Trophoblast cell (in vitro differentiated cells and primary cell): ENCODE measurements around the gene GRK4.

ENCODE experiments used
- DNase-seq, 2 donors: peaks; one replicate each; pipeline ENCODE4 v3.0.0-alpha.2; 2016
- H2AFZ ChIP-seq: 2 replicates; pipeline ENCODE4 v1.6.1; 2013; ENCODE audit warnings: low read length, moderate library complexity, mild to moderate bottlenecking; ENCODE audit not compliant: insufficient read depth, poor library complexity
- H2AK5ac ChIP-seq: 2 replicates; pipeline ENCODE4 v1.6.1; 2013; ENCODE audit warnings: mild to moderate bottlenecking, low read length
- H2BK120ac ChIP-seq: 2 replicates; pipeline ENCODE4 v1.6.1; 2013; ENCODE audit warnings: low read length, mild to moderate bottlenecking, moderate library complexity; ENCODE audit not compliant: insufficient read depth, poor library complexity
- H2BK12ac ChIP-seq: 2 replicates; pipeline ENCODE4 v1.6.1; 2013; ENCODE audit warnings: mild to moderate bottlenecking, low read length, moderate library complexity
- H2BK5ac ChIP-seq: 2 replicates; pipeline ENCODE4 v1.6.1; 2013; ENCODE audit warnings: low read length, low read depth, moderate library complexity, mild to moderate bottlenecking; ENCODE audit not compliant: poor library complexity
- H3K14ac ChIP-seq: 2 replicates; pipeline ENCODE4 v1.6.1; 2013; ENCODE audit warnings: mild to moderate bottlenecking, low read length
- H3K18ac ChIP-seq: 2 replicates; pipeline ENCODE4 v1.6.1; 2013; ENCODE audit warnings: mild to moderate bottlenecking, low read length
- H3K23ac ChIP-seq: 2 replicates; pipeline ENCODE4 v1.6.1; 2013; ENCODE audit warnings: low read length
- H3K27ac ChIP-seq: 2 replicates; pipeline ENCODE4 v1.5.1; 2013; ENCODE audit warnings: low read depth, mild to moderate bottlenecking, inconsistent platforms, low read length, moderate library complexity
- H3K27me3 ChIP-seq: 2 replicates; pipeline ENCODE4 v1.6.1; 2013; ENCODE audit warnings: inconsistent platforms, mild to moderate bottlenecking, low read length, moderate library complexity; ENCODE audit not compliant: insufficient read depth
- H3K36me3 ChIP-seq, 2 experiments: 1 replicate in 1 of 2; 2 replicates in 1 of 2; pipeline ENCODE4 v1.6.1; 2013; ENCODE audit warnings: low read length in 2 of 2, mild to moderate bottlenecking in 2 of 2, moderate library complexity in 1 of 2; ENCODE audit not compliant: insufficient read depth in 2 of 2, control insufficient read depth in 1 of 2
- H3K4ac ChIP-seq: 2 replicates; pipeline ENCODE4 v1.6.1; 2013; ENCODE audit warnings: low read depth, mild to moderate bottlenecking, low read length, moderate library complexity
- H3K4me1 ChIP-seq, 2 experiments: 1 replicate in 1 of 2; 2 replicates in 1 of 2; pipeline ENCODE4 v1.6.1; 2013; ENCODE audit warnings: low read length in 2 of 2, mild to moderate bottlenecking in 2 of 2, moderate library complexity in 1 of 2; ENCODE audit not compliant: insufficient read depth in 2 of 2, control insufficient read depth in 1 of 2
- H3K4me2 ChIP-seq: 2 replicates; pipeline ENCODE4 v1.6.1; 2013; ENCODE audit warnings: inconsistent platforms, mild to moderate bottlenecking, low read length, moderate library complexity
- H3K4me3 ChIP-seq: 2 replicates; pipeline ENCODE4 v1.5.1; 2013; ENCODE audit warnings: mild to moderate bottlenecking, low read depth, low read length, inconsistent platforms
- H3K79me1 ChIP-seq: one replicate; pipeline ENCODE4 v1.6.1; 2013; ENCODE audit warnings: low read length
- H3K79me2 ChIP-seq: 2 replicates; pipeline ENCODE4 v1.6.1; 2013; ENCODE audit warnings: low read length, mild to moderate bottlenecking; ENCODE audit not compliant: control insufficient read depth, insufficient read depth, poor library complexity
- H3K9ac ChIP-seq: 2 replicates; pipeline ENCODE4 v1.6.1; 2013; ENCODE audit warnings: mild to moderate bottlenecking, low read length
- H3K9me3 ChIP-seq: 2 replicates; pipeline ENCODE4 v1.6.1; 2013; ENCODE audit warnings: low read depth, mild to moderate bottlenecking, control low read depth, inconsistent platforms, low read length; ENCODE audit not compliant: insufficient read depth
- H4K12ac ChIP-seq: 2 replicates; pipeline ENCODE4 v1.6.1; 2013; ENCODE audit warnings: low read depth, mild to moderate bottlenecking, low read length, moderate library complexity
- H4K8ac ChIP-seq: 2 replicates; pipeline ENCODE4 v1.6.1; 2013; ENCODE audit warnings: low read depth, mild to moderate bottlenecking, low read length, moderate library complexity
- H4K91ac ChIP-seq: one replicate; pipeline ENCODE4 v1.6.1; 2013; ENCODE audit warnings: low read depth, mild to moderate bottlenecking, low read length, moderate library complexity
- WGBS: extraction: QIAGEN DNeasy Blood & Tissue Kit; methylation state at CpG from one replicate; pipeline ENCODE4 v1.1.7; 2013; ENCODE audit warnings: missing lambda C conversion rate; ENCODE audit not compliant: insufficient read length, insufficient coverage; ENCODE audit errors: extremely low coverage; 5-methylcytosine and 5-hydroxymethylcytosine counted together

Gene GRK4

DNA sequence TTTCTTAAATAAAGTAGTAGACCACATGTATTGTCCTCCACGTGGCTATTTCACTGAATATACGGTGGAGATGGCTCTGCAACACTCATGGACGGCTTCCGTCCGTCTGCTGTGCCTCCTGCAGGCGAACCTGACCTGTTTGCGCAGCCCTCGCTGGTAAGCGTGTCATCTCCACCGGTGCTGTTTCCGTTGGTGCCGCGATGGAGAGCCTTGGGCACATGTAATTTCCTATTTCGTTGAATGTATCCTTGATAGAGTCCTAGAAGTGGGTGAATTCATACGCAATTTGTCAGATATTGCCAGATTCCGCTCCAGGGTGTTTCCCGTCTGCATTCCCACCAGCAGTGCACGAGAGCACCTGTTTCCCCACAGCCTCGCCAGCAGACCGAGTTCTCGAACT is 62.5 kb downstream of the GRK4 start:
- Histone ChIP-seq H3K79me2 (no peaks in the 10 kb centered on the region), H3K9ac (peak overlapping the region; percentile 22), H2AFZ (no peak overlapping the region), H4K12ac (no peak overlapping the region), H3K4ac (no peak overlapping the region), H3K4me3 (no peak overlapping the region), H3K79me1 (no peaks in the 10 kb centered on the region), H4K91ac (no peak overlapping the region), H2BK12ac (no peak overlapping the region), H2BK5ac (no peak overlapping the region), H3K4me1 (no peaks in the 10 kb centered on the region), H3K27me3 (no peaks in the 10 kb centered on the region), H3K14ac (no peak overlapping the region), H4K8ac (no peak overlapping the region), H3K4me2 (no peak overlapping the region), H3K18ac (no peak overlapping the region), H2BK120ac (no peak overlapping the region), H3K27ac (no peak overlapping the region), H3K23ac (no peak overlapping the region), H2AK5ac (no peak overlapping the region), H3K36me3 (no peaks in the 10 kb centered on the region), H3K9me3 (peaks cover 6% of the 10 kb centered on the region)
- DNase-seq, result peak; percentile 94 to 95
- WGBS, result no CpG with 5 or more reads among the region's 21 CpGs

DNA sequence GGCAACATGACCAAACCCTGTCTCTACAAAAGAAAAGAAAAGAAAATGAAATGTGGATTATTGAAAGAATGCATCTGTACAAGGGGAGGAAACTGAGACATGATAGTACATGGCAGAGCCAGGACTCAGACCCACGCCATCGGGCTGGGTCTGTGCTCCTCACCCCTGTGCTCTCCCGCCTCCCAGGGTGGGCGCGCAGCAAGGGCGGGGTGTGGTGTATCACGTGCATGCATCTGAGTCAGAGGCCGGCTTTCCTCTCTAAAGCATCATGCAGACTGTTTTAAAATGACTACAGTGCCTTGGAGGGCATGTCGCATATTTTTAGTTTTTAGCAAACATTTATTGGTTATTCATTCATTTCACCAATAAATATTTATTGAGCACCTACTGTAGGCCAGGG is 63.2 kb downstream of the GRK4 start:
- no peaks in the 10 kb centered on the region for H3K27me3 ChIP-seq
- H3K4me1 ChIP-seq, result no peaks in the 10 kb centered on the region
- no peak overlapping the region for H3K9ac ChIP-seq
- no peak overlapping the region for H3K23ac ChIP-seq
- H2AFZ ChIP-seq, result no peak overlapping the region
- no peak overlapping the region for H3K27ac ChIP-seq
- H2BK5ac ChIP-seq, result no peak overlapping the region
- H4K12ac ChIP-seq, result no peak overlapping the region
- WGBS, result no CpG with 5 or more reads among the region's 9 CpGs
- no peaks in the 10 kb centered on the region for H3K36me3 ChIP-seq
- DNase-seq, result no peak
- H2BK120ac ChIP-seq, result no peak overlapping the region
- H2AK5ac ChIP-seq, result no peak overlapping the region
- H3K4ac ChIP-seq, result no peak overlapping the region
- H3K4me2 ChIP-seq, result no peak overlapping the region
- no peaks in the 10 kb centered on the region for H3K79me1 ChIP-seq
- H3K4me3 ChIP-seq, result no peak overlapping the region
- no peak overlapping the region for H4K8ac ChIP-seq
- no peaks in the 10 kb centered on the region for H3K79me2 ChIP-seq
- no peak overlapping the region for H3K18ac ChIP-seq
- H3K14ac ChIP-seq, result no peak overlapping the region
- H2BK12ac ChIP-seq, result no peak overlapping the region
- no peak overlapping the region for H4K91ac ChIP-seq
- H3K9me3 ChIP-seq, result peaks cover 6% of the 10 kb centered on the region

- Histone ChIP-seq H4K91ac (no peak overlapping the region), H2AK5ac (no peak overlapping the region), H3K79me2 (no peaks in the 10 kb centered on the region), H3K36me3 (no peaks in the 10 kb centered on the region), H4K8ac (no peak overlapping the region), H2BK120ac (no peak overlapping the region), H3K4me1 (no peaks in the 10 kb centered on the region), H3K79me1 (no peaks in the 10 kb centered on the region), H2AFZ (no peak overlapping the region), H2BK5ac (no peak overlapping the region), H3K18ac (no peak overlapping the region), H4K12ac (no peak overlapping the region), H3K27ac (no peak overlapping the region), H3K9ac (no peak overlapping the region), H2BK12ac (no peak overlapping the region), H3K23ac (no peak overlapping the region), H3K14ac (no peak overlapping the region), H3K4ac (no peak overlapping the region), H3K27me3 (no peaks in the 10 kb centered on the region), H3K9me3 (no peaks in the 10 kb centered on the region), H3K4me2 (no peak overlapping the region), H3K4me3 (no peak overlapping the region)
- no peak for DNase-seq
- no CpG with 5 or more reads among the region's 9 CpGs for WGBS
Measured at GRCh38 chr4:3029464-3029863, 66.1 kb downstream of the GRK4 start.

- H3K9ac ChIP-seq, result no peak overlapping the region
- WGBS, result no CpG with 5 or more reads among the region's 18 CpGs
- H3K27me3 ChIP-seq, result no peaks in the 10 kb centered on the region
- no peaks in the 10 kb centered on the region for H3K9me3 ChIP-seq
- no peak overlapping the region for H3K4me2 ChIP-seq
- no peaks in the 10 kb centered on the region for H3K36me3 ChIP-seq
- peak overlapping the region; percentile 10 for H3K4me3 ChIP-seq
- no peak overlapping the region for H2BK12ac ChIP-seq
- no peak overlapping the region for H3K14ac ChIP-seq
- H4K12ac ChIP-seq, result no peak overlapping the region
- H4K8ac ChIP-seq, result no peak overlapping the region
- H2AFZ ChIP-seq, result no peak overlapping the region
- no peak overlapping the region for H2AK5ac ChIP-seq
- H2BK120ac ChIP-seq, result no peak overlapping the region
- no peak overlapping the region for H2BK5ac ChIP-seq
- DNase-seq, result no peak
- no peak overlapping the region for H3K4ac ChIP-seq
- H3K18ac ChIP-seq, result no peak overlapping the region
- no peaks in the 10 kb centered on the region for H3K79me1 ChIP-seq
- H4K91ac ChIP-seq, result no peak overlapping the region
- H3K4me1 ChIP-seq, result no peaks in the 10 kb centered on the region
- H3K79me2 ChIP-seq, result no peaks in the 10 kb centered on the region
- H3K27ac ChIP-seq, result no peak overlapping the region
- H3K23ac ChIP-seq, result no peak overlapping the region
Measured at GRCh38 chr4:3030566-3031356, 67.4 kb downstream of the GRK4 start.
